Loucy (cell line): ENCODE measurements around the gene HDGFL2.

Experiments used
- EZH2phosphoT487 ChIP-seq: fragments of 200-600 bp; IDR thresholded peaks from 2 replicates; pipeline ENCODE4 v1.6.1; 2018; ENCODE audit warnings: antibody characterized with exemption, mild to moderate bottlenecking, moderate library complexity, borderline replicate concordance
- TF ChIP-seq, protein P1 (sequence below): fragments of 200-600 bp; sonication (generic); conservative IDR thresholded peaks from 2 replicates; pipeline ENCODE4 v1.5.1; 2014; ENCODE audit warnings: mild to moderate bottlenecking, antibody characterized with exemption, low read length

DNA sequence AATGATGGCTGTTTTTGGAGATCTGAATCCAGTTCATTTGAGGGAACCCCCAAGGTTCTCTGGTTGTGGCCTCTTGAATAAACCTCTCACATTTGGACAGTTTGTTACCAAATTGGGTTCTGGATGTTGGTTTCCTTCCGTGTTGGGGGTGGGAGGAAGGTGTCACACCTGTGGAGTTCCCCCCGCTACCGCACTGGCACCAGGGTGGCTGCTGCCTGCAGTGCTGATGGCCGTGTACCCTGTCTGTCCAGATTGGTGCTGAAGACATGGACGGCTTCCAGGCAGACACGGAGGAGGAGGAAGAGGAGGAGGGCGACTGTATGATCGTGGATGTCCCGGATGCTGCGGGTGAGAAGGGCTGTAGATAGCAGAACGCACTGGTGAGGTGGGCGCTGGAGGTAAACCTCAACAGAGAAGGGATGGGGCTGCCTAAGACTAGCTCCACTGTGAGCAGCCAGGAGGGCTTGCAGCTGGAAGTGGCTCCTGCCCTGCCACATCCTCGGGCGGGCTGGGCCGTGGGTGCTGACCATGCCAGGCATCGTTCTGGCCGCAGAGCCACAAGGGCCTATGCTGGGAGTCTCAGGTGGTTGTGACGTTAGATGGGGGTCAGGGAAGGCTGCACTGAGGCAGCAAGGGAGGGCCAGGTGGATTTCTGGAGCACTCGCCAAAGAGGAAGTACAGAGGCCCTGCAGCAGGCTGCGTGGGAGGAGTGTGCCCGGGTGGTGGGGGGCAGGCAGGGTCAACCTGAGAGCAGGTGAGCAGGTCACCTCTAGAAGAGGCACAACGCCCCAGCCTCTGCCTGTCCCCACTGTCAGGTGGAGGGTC lies 29.9 kb upstream of the HDGFL2 start:
- TF ChIP-seq, protein P1, sequence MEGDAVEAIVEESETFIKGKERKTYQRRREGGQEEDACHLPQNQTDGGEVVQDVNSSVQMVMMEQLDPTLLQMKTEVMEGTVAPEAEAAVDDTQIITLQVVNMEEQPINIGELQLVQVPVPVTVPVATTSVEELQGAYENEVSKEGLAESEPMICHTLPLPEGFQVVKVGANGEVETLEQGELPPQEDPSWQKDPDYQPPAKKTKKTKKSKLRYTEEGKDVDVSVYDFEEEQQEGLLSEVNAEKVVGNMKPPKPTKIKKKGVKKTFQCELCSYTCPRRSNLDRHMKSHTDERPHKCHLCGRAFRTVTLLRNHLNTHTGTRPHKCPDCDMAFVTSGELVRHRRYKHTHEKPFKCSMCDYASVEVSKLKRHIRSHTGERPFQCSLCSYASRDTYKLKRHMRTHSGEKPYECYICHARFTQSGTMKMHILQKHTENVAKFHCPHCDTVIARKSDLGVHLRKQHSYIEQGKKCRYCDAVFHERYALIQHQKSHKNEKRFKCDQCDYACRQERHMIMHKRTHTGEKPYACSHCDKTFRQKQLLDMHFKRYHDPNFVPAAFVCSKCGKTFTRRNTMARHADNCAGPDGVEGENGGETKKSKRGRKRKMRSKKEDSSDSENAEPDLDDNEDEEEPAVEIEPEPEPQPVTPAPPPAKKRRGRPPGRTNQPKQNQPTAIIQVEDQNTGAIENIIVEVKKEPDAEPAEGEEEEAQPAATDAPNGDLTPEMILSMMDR: no peak
- no peak for TF ChIP-seq EZH2phosphoT487
